IMR-90 (cell line): ENCODE measurements around the gene CPN2. TPM values are rescaled to one million over a fixed set of nuclear protein-coding genes. Genes with fewer than 3 reads are reported as not detected.

Experiments used
- ATAC-seq: fragments of 200-7000 bp; cut with Tn5 transposase; 2 replicates; pipeline ENCODE4 v1.9.1; 2020; ENCODE audit warnings: low read depth, mild to moderate bottlenecking, moderate library complexity
- BruUV-seq: library from RNA; stranded (reverse); fragments of 400-500 nt; replicated peaks from 2 replicates; lab custom pipeline; 2021; lab: Mats Ljungman, UMichigan
- CTCF ChIA-PET: fragments of 300-600 bp; formaldehyde crosslinking; extraction: SDS; loops from one replicate; lab custom pipeline; 2021; ENCODE audit warnings: antibody characterized with exemption; lab: Yijun Ruan, JAX
- POLR2A ChIA-PET: fragments of 300-600 bp; sonication (Branson Sonifier 250); formaldehyde crosslinking; loops from one replicate; lab custom pipeline; 2022; ENCODE audit warnings: antibody characterized with exemption; ENCODE audit not compliant: unreplicated experiment; lab: Charles Lee
- DNase-seq: peaks from one replicate; pipeline ENCODE4 v3.0.0; 2013
- H2AFZ ChIP-seq: replicated peaks from 2 replicates; pipeline ENCODE3; 2013; ENCODE audit warnings: low read length, mild to moderate bottlenecking; ENCODE audit not compliant: poor library complexity
- H2AK5ac ChIP-seq: 2 replicates; pipeline ENCODE4 v1.6.1; 2013; ENCODE audit warnings: low read depth, low read length, inconsistent platforms
- H2AK9ac ChIP-seq: replicated peaks from 2 replicates; pipeline ENCODE3; 2013; ENCODE audit warnings: mild to moderate bottlenecking, low read depth, low read length, moderate library complexity; ENCODE audit not compliant: poor library complexity
- H2BK120ac ChIP-seq: 2 replicates; pipeline ENCODE4 v1.6.1; 2013; ENCODE audit warnings: low read depth, low read length, inconsistent platforms
- H2BK15ac ChIP-seq: 3 replicates; pipeline ENCODE4 v1.6.1; 2013; ENCODE audit warnings: low read depth, low read length, inconsistent platforms
- H2BK20ac ChIP-seq: 2 replicates; pipeline ENCODE4 v1.6.1; 2013; ENCODE audit warnings: low read depth, mild to moderate bottlenecking, inconsistent platforms, low read length, moderate library complexity
- H2BK5ac ChIP-seq: 2 replicates; pipeline ENCODE4 v1.6.1; 2013; ENCODE audit warnings: mild to moderate bottlenecking, low read depth, low read length, inconsistent platforms; ENCODE audit not compliant: poor library complexity, severe bottlenecking
- H3K14ac ChIP-seq: replicated peaks from 2 replicates; pipeline ENCODE4 v1.6.1; 2013; ENCODE audit warnings: low read depth, low read length, inconsistent platforms
- H3K18ac ChIP-seq: 2 replicates; pipeline ENCODE4 v1.6.1; 2013; ENCODE audit warnings: low read depth, low read length, control low read depth
- H3K23ac ChIP-seq: 2 replicates; pipeline ENCODE4 v1.6.1; 2013; ENCODE audit warnings: low read depth, low read length, inconsistent platforms
- H3K27ac ChIP-seq: 2 replicates; pipeline ENCODE4 v1.5.1; 2013; ENCODE audit warnings: mild to moderate bottlenecking, control low read depth, low read length; ENCODE audit not compliant: insufficient read depth
- H3K27me3 ChIP-seq: 2 replicates; pipeline ENCODE4 v1.6.1; 2013; ENCODE audit warnings: low read length; ENCODE audit not compliant: control insufficient read depth, insufficient read depth
- H3K36me3 ChIP-seq: 2 replicates; pipeline ENCODE4 v1.6.1; 2013; ENCODE audit warnings: low read length, mixed read lengths; ENCODE audit not compliant: control insufficient read depth, insufficient read depth
- H3K4ac ChIP-seq: 2 replicates; pipeline ENCODE4 v1.6.1; 2013; ENCODE audit warnings: low read depth, low read length, inconsistent platforms
- H3K4me1 ChIP-seq: 2 replicates; pipeline ENCODE4 v1.6.1; 2013; ENCODE audit warnings: low read length, mixed read lengths; ENCODE audit not compliant: control insufficient read depth, insufficient read depth
- H3K4me2 ChIP-seq: 2 replicates; pipeline ENCODE4 v1.6.1; 2013; ENCODE audit warnings: low read depth, mild to moderate bottlenecking, control low read depth, low read length, moderate library complexity
- H3K4me3 ChIP-seq: 2 replicates; pipeline ENCODE4 v1.5.1; 2013; ENCODE audit warnings: low read depth, mild to moderate bottlenecking, control low read depth, low read length, moderate library complexity; ENCODE audit not compliant: insufficient read depth
- H3K56ac ChIP-seq: 2 replicates; pipeline ENCODE4 v1.6.1; 2013; ENCODE audit warnings: low read length, inconsistent platforms; ENCODE audit not compliant: insufficient read depth; ENCODE audit errors: extremely low read depth
- H3K79me1 ChIP-seq, 2 experiments: 2 replicates each; pipeline ENCODE4 v1.6.1; 2013; ENCODE audit warnings: low read length in 2 of 2, inconsistent platforms in 1 of 2, low read depth in 1 of 2
- H3K9ac ChIP-seq: 2 replicates; pipeline ENCODE4 v1.6.1; 2013; ENCODE audit warnings: low read depth, low read length, control low read depth
- H3K9me1 ChIP-seq: 2 replicates; pipeline ENCODE4 v1.6.1; 2013; ENCODE audit warnings: low read length, inconsistent platforms; ENCODE audit not compliant: insufficient read depth
- H3K9me3 ChIP-seq: 2 replicates; pipeline ENCODE4 v1.6.1; 2013; ENCODE audit warnings: low read length; ENCODE audit not compliant: control insufficient read depth, insufficient read depth
- H4K20me1 ChIP-seq: 2 replicates; pipeline ENCODE4 v1.6.1; 2013; ENCODE audit warnings: low read length, inconsistent platforms; ENCODE audit not compliant: insufficient read depth
- H4K5ac ChIP-seq: 2 replicates; pipeline ENCODE4 v1.6.1; 2013; ENCODE audit warnings: mild to moderate bottlenecking, low read depth, low read length, control low read depth
- H4K8ac ChIP-seq, 2 experiments: 2 replicates each; pipeline ENCODE4 v1.6.1; 2013; ENCODE audit warnings: low read depth in 2 of 2, low read length in 2 of 2, control low read depth in 1 of 2, inconsistent platforms in 1 of 2
- H4K91ac ChIP-seq: 2 replicates; pipeline ENCODE4 v1.6.1; 2013; ENCODE audit warnings: low read depth, low read length, inconsistent platforms; ENCODE audit not compliant: insufficient read depth
- MXI1 ChIP-seq: IDR thresholded peaks from 2 replicates; pipeline ENCODE4 v1.6.1; 2012; ENCODE audit warnings: low read depth, mild to moderate bottlenecking, low read length, moderate library complexity, borderline replicate concordance
- NFE2L2 ChIP-seq: fragments of 150-350 bp; IDR thresholded peaks from 2 replicates; pipeline ENCODE4 v1.6.1; 2016; ENCODE audit warnings: low read depth, mild to moderate bottlenecking, low read length
- RCOR1 ChIP-seq: IDR thresholded peaks from 2 replicates; pipeline ENCODE4 v1.6.1; 2012; ENCODE audit warnings: mild to moderate bottlenecking, low read length, improper control_type of control experiment; ENCODE audit not compliant: insufficient replicate concordance
- SMC3 ChIP-seq: fragments of 150-350 bp; IDR thresholded peaks from 2 replicates; pipeline ENCODE4 v1.6.1; 2016; ENCODE audit warnings: low read depth, mild to moderate bottlenecking, antibody characterized with exemption, low read length, moderate library complexity
- USF2 ChIP-seq: fragments of 150-350 bp; IDR thresholded peaks from 2 replicates; pipeline ENCODE4 v1.6.1; 2017; ENCODE audit warnings: mild to moderate bottlenecking, antibody characterized with exemption, low read length, low read depth
- WGBS, 2 experiments: methylation state at CpG; one replicate each; pipeline versions ENCODE4 v1.1.5 to v1.1.7; 2013; ENCODE audit warnings: missing lambda C conversion rate in 2 of 2; ENCODE audit not compliant: insufficient read length in 1 of 2; ENCODE audit errors: extremely low coverage in 2 of 2; 5-methylcytosine and 5-hydroxymethylcytosine counted together
- dilution Hi-C: fragments of 300-500 bp; cut with HindIII; formaldehyde crosslinking; loops from one replicate; pipeline ENCODE4 v1.14.3; 2018; ENCODE audit warnings: low sequenced_read_pairs; ENCODE audit not compliant: unreplicated experiment
- in situ Hi-C: fragments of 300-500 bp; cut with MboI; formaldehyde crosslinking; loops from 3 replicates; pipeline ENCODE4 v1.14.3; 2019; ENCODE audit warnings: low sequenced_read_pairs, inconsistent platforms, mixed read lengths
- intact Hi-C: fragments of 100-400 bp; cut with micrococcal nuclease; formaldehyde crosslinking; loops from 2 replicates; pipeline ENCODE4 v1.10.0; 2022
- polyA plus RNA-seq, 3 experiments: library from polyadenylated mRNA; depleted of rRNA; stranded (reverse); fragments of >200 nt; gene quantifications; 2 replicates each; pipeline ENCODE4 v1.2.3, GENCODE V29; 2012; ENCODE audit warnings: low replicate concordance in 1 of 3
- total RNA-seq: library from RNA; depleted of rRNA; stranded (reverse); fragments of >200 nt; gene quantifications from 2 replicates; pipeline ENCODE4 v1.2.3, GENCODE V29; 2012

CPN2 gene
- total and polyA plus RNA-seq, 2 of the 4 experiments (the other 2 are of a cell fraction), result 0.07 TPM; not detected in 1

DNA sequence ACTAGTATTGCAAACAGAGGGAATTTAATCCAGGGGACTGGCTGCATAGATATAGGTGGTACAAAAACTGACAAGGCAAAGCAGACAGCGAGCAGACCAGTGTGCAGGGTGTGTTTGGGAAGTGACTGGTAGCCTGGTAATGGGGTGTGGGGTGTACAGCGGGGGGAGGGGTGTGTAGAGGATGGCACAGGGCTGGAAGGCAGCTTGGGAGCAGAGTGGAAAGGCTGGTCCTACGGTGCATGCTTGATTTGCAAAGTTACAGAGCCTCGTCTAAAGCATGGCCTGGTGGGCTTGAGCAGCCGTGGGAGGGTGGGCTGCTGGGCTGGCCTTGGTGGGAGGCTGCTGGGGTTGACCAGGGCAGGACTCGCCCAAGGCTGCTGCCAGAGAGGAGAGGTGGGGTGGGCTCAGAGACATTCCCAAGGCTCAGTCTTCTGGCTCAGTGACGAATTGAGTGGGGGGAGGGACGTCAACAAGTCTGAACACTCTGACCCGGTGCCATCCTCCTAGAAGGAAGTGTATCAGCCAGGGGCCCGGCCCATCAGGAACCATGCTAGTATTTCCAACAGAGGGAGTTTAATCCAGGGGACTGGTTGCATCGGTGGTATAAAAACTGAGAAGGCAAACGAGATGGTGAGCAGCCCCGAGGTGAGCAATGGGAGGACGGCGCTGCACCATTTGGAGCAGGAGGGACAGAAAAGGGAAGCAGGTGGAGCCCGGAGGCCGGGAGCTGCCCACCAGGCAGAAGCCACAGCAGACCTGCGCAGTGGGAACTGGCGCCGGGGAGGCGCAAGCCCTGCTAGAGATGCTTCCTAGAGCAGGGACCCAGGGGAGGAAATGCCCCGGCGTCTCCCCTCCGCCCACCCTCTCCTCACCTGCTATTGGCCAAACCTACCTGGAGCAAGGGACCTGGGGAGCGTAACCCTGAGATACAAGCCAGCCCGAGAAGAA is 29.2 kb downstream of the CPN2 start:
- Histone ChIP-seq H3K9me3 (peaks cover 12% of the 10 kb centered on the region), H2AFZ (peak overlapping the region; percentile 14), H3K79me1 (peaks cover 0 to 3% of the 10 kb centered on the region in 2 experiments; a peak in 1 of 4 replicates), H3K23ac (no peak overlapping the region), H2AK5ac (no peak overlapping the region), H4K20me1 (no peaks in the 10 kb centered on the region; the same call in 1 of the 2 replicates), H2BK20ac (no peak overlapping the region), H3K56ac (no peak overlapping the region), H3K4me1 (peaks cover 7% of the 10 kb centered on the region), H3K4me2 (no peak overlapping the region), H3K9me1 (peaks cover 20% of the 10 kb centered on the region), H4K8ac (no peak overlapping the region), H3K18ac (no peak overlapping the region), H3K4me3 (no peak overlapping the region), H4K5ac (no peak overlapping the region), H4K91ac (no peak overlapping the region), H3K27me3 (peaks cover 14% of the 10 kb centered on the region), H3K14ac (no peak overlapping the region), H2BK15ac (no peak overlapping the region), H3K27ac (no peak overlapping the region), H2AK9ac (no peak overlapping the region), H2BK5ac (no peak overlapping the region), H3K36me3 (no peaks in the 10 kb centered on the region), H3K9ac (no peak overlapping the region), H3K4ac (peak overlapping the region; percentile 20; the same call in 1 of the 2 replicates), H2BK120ac (no peak overlapping the region)
- DNase-seq, result no peak
- dilution Hi-C loops, result no loop called here
- intact Hi-C loops, result no loop called here
- BruUV-seq, result no TSS peak
- ATAC-seq, result no peak
- CTCF ChIA-PET, result no interaction called here
- TF ChIP-seq MXI1 (no peak), USF2 (no peak), RCOR1 (no peak), NFE2L2 (no peak), SMC3 (no peak)
- POLR2A ChIA-PET, result no interaction called here
- in situ Hi-C loops, result no loop called here
- WGBS, 2 experiments, result 71% methylated on average over 9 of the region's 26 CpGs; no CpG with 5 or more reads in 1 of the 2 experiments
